Activated effector memory CD4-positive, alpha-beta T cell treated with anti-CD3 and anti-CD28 coated beads, Interleukin-2, amount 50 U/mL, for 16 hours (primary cell): ENCODE data around the gene UBE2F.
"Not testable (repeated sequence)": the region's sequence is repeated elsewhere in the genome, so short reads cannot be mapped to it uniquely, and the experiment has no call there.

Experiments used
- DNase-seq: peaks from one replicate; pipeline ENCODE4 v3.0.0-alpha.2; 2020

Gene UBE2F

DNA sequence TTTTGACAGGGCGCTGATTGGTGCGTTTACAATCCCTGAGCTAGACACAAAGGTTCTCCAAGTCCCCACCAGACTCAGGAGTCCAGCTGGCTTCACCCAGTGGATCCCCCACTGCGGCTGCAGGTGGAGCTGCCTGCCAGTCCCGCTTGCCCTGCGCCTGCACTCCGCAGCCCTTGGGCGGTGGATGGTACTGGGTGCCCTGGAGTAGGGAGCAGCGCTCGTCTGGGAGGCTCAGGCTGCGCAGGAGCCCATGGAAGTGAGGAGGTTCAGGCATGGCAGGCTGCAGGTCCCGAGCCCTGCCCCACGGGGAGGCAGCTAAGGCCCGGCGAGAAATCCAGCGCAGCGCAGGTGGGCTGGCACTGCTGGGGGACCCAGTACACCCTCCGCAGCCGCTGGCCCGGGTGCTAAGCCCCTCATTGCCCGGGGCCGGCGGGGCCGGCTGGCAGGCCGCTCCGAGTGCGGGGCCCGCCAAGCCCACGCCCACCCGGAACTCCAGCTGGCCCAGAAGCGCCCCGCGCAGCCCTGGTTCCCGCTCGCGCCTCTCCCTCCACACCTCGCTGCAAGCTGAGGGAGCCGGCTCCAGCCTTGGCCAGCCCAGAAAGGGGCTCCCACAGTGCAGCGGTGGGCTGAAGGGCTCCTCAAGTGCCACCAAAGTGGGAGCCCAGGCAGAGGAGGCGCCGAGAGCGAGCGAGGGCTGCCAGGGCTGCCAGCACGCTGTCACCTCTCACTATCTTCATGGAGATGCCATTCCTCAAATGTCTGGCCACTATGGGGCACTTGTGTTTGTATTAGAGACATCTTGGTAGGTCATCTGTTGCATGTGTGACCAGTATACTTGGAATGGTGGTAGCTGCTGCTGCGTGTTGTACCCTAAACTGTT, 91.1 kb downstream of the UBE2F start:
- DNase-seq, result not testable (repeated sequence)

DNA sequence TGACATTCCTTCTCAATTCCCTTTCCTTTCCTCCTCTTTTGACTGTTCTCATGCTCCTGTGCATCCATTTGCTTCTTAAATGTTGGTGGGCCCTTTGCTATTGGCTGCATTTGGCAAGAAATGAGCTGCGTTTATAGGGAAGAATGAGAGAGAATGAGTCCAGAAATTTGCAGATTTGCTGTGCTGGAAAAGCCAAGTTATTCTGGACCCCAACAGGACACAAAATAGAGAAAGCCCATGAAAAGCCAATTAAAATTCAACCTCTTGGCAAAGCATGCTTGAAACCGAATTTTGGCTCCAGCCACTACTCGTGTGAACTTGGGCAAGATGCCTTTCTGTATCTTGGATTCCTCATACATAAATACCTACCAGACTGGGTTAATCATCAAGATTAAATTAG, 92.7 kb downstream of the UBE2F start:
- DNase-seq, result no peak

- no peak for DNase-seq
Measured at GRCh38 chr2:238060096-238060541, 93.3 kb downstream of the UBE2F start.

DNA sequence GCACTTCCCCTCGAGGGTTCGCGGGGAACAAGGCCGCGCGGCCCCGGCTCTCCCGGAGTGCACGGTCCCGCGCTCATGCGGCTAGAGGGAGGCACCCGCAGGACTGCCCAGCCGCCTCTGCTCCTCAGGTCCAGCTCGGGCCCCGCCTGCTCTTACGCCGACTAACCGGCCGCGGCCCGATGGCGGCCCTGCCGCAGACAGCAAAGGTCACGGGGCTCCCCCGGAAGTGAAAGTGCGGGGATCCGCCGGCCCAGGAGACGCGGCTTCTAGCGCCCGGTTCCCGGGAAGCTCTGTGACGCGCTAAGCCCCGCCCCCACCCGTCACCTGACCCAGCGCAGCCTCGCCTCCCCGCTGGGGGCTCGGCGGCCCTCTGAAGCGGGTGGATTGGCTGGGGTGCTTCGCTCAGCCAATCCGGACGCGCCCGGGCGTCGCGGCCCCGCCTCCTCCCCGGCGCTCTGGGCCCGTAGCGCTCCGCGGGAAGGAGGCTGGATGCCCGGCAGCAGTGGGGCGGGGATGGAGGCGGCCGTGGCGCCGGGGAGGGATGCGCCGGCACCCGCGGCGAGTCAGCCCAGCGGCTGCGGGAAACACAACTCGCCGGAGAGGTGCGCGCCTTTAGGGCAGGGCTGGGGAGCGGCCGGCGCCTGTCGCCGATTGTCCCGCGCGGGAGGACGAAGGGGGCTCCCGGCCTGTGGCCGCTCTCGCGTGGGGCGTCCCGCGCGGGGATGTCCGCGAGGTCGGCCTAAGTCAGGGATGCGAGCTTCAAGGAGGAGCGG, 93.9 kb downstream of the UBE2F start, which contains the start of gene SCLY:
Gene SCLY, plus strand, starts transcription at position 460 of the 773 bp plus-strand sequence. Its CDS starts 54 bp downstream, at position 514.
- DNase-seq, result peak; percentile 99

DNA sequence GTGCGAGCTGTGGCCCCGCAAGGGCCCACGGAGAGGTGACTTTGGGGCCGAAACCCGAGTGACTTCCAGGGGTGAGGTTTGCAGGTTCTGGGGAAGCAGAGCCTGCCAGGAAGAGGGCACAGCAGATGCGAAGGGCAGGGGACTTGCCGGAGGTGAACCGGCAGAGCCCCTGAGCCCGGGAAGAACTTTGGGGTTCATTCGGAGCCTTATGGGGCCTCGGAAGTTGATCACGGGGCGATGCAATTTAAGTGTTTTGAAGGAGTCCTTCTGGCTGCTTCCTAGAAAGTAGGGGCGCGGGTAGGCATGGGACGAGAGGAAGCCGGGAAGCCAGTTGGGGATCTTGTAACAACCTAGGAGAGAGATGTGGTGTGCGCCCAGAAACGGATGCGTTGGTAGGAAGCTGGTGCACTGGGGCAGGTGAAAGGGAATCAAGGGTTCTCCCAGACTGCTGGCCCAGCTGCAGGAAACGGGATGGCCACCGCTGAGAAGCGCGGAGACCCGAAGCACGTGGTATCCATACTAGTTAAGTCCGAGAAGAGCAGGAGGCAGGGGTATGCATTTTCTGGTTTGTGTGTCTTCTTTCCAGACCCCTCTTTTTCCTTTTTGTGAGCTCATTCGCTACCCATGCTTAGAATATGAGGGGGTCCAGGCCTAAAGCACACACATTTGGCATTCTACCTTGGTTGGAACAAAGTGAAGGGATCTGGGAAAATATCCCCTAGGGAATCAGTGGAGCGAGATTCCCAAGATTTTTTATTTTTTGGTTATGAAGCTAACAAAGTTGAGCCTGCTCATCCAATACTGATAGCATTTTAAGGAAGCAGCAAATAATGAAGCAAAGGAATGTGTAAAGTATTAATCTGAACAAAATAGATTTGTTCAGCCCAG, 94.7 kb downstream of the UBE2F start:
- DNase-seq, result no peak

DNA sequence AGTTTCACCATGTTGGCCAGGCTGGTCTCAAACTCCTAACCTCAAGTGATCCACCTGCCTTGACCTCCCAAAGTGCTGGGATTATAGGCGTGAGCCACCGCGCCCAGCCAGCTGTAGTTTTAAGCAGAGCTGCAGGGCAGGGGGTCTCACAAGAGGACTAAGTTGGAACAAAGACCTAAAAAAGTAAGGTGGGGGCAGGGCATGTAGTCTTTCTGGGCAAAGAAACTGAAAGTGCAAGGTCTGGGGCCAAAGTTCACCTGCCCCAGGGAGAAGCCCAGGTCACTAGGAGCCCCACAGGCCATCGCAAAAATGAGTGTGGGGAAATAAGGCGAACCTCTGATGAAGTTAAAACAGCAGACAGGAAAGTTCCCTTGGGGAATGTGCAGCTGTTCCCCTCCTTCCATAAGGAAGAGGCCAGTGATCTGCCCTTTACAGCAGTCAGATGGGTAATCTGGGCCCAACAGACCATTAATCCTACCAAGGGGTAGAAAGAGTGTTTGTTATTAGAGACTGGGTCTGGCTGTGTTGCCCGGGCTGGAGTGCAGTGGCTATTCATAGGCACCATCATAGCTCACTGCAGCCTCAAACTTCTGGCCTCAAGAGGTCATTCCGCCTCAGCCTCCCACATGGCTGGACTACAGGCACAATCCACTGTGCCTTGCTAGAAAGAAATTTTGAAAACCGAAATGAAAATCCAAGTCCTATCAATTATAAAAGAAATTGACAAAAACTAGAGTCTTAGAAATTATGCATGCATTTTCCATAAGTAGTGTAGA, 96.8 kb downstream of the UBE2F start:
- no peak for DNase-seq

- DNase-seq, result no peak
Measured at GRCh38 chr2:238064376-238064775, 97.6 kb downstream of the UBE2F start.

DNA sequence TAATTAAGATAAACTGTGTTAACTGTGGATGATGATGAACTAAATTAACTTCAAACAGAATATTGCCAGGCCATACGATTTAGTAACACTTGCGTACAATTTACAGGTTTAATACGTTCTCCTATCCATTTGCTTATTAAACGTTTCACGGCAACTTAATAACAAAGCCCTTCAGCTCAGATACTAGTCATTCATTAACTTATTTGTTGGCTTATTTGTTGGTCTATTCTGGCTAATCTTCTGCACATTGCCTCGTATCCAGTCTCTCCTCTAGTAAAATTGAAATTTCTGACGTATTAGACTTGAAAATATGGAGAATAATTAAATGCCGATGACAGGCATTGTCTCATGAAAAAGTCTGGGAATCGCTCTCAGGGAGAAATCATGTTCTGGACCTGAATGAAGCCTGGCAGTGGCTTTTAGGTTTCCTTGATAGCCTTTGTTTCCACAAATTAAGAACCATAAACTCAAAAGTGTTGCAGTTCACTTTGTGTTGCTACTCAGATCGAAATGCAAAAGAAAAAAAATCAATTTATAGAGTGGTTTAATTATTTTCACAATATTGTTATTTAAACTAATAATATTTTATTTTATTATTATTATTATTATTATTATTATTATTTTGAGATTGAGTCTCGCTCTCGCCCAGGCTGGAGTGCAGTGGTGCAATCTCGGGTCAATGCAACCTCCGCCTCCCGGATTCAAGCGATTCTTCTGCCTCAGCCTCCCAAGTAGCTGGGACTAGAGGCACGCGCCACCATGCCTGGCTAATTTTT, 98.4 kb downstream of the UBE2F start:
- DNase-seq, result no peak

DNA sequence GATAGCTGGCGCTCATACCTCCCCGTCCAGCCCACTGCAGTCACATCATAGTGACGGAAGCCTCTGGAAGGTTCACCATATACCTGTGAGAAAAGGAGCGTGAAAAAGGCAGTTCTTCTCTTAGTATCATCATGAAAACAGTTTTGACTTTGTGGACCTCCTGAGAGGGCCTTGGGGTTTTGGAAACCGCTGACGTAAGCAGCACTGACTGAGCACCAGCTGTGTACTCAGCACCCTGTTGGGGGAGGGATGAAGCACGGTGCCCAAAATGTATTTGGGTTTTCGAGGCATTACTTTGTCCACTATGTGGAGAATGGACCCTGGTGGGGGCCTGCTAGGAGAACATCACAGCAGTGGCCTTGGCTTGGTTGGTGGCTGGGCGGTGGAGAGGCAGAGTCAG, 99.4 kb downstream of the UBE2F start:
- DNase-seq, result no peak

- DNase-seq, result not testable (repeated sequence)
Measured at GRCh38 chr2:238066718-238067117, 99.9 kb downstream of the UBE2F start.

- no peak for DNase-seq
Measured at GRCh38 chr2:238067939-238068338, 101.1 kb downstream of the UBE2F start.

GRCh38 chr2:238069021-238069709, 102.4 kb downstream of the UBE2F start:
- DNase-seq, result peak; percentile 66

DNA sequence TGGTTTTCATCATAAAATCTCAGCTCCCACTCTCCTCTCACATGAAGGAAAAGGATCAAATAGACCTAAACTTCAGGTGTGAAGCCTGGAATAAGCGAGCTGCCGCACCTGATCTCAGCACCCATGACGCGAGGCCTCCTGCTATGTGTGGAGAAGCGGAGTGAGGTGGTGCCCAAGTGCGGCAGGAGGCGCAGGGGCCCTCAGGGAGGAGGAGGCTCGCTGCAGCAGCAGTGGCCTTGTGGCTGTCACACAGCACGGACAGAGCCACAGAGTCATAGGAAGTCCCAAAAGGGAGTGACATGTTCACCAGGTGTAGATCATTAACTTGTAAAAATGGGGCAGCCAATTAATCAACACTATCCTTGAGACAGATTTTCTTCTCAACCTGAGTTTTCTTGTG, 103.1 kb downstream of the UBE2F start:
- no peak for DNase-seq

DNA sequence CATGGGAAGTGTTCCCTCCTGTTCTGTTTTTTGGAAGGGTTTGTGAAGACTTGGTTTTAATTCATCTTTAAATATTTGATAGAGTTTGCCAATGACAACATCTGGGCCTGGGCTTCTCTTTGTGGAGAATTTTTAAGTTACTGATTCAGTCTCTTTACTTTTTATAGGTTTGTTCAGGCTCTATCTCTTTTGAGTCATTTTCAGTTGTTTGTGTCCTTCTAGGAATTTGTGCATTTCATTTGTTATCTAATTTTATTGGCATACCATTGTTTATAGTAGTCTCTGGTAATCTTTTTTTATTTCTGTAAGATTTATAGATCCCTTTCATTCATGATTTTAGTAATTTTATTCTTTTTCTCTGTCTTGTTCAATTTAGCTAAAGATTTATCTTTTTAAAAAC, 108.6 kb downstream of the UBE2F start:
- DNase-seq, result no peak

DNA sequence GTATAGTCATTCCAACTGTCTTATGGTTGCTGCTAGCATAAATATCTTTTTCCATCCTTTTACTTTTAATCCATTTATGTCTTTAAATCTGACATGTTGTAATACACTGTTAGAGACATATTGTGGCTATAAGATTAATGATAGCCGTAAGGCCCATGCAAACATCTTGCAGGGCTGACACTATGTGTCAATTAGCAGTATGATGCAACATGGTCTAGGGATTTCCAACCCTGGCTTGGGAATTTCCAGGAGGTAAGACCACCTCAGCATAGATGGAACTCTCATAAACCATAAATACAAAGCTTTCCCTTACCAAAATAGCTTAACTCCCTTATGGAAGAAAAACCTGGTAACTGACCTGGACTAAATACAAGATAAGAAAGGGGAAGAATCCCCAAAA, 110.5 kb downstream of the UBE2F start:
- DNase-seq, result no peak

DNA sequence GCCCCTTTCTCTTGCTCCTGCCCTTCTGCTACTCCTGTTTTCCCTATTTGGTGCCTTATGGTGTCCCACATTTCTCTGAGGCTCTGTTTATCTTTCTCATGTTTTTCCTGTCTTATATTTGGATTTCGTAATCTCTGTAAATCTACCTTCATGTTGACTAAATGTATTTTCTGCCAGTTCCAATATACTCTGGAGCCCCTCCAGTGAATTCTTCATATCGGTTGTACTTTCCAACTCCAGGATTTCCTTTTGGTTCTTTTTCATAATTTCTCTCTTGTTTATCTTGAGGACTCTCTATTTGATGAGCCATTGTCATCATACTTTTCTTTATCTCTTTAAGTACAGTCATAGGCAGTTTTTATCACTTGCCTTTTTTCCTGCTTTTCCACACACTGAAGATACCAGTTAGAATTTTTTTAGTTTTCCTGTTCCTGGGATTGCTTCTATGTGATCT, 113.1 kb downstream of the UBE2F start:
- DNase-seq, result no peak

- DNase-seq, result no peak
Measured at GRCh38 chr2:238080518-238080917, 113.7 kb downstream of the UBE2F start.

DNA sequence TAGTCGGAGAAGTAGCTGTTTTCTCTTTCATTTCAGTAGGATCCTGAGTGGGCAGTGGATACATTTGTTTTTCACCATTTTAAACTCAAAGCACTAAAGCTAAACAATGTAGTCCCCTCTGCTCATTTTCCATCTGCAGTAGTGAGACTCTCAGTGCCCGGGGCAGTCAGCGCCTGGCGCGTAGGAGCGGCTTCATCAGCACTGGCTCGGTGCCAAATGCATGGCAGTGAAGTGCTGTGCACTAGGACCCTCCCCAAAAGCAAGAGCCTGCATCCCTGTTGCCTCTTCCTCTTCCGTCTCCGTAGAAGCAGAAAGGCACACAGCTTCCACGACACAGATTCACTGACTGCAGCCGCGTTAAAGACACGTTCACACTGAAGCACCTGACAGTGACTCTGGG, 114.3 kb downstream of the UBE2F start:
- no peak for DNase-seq

DNA sequence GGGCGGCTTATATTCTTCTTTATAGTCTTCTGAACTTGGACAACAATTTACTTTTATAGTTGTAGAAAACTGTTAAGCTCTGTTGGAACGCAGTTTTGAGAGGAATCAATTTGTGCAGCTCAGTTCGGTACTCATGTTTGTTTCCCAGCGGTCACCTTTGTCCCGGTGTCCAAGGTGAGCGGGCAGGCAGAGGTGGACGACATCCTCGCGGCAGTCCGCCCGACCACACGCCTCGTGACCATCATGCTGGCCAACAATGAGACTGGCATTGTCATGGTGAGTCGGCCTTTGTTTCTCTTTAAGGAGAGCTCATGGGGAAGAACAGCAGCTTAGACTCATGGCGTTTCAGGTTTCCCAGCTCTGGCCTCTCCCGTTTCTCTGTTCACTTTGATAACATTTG, 114.7 kb downstream of the UBE2F start:
- no peak for DNase-seq

GRCh38 chr2:238082151-238082550, 115.3 kb downstream of the UBE2F start:
- no peak for DNase-seq

DNA sequence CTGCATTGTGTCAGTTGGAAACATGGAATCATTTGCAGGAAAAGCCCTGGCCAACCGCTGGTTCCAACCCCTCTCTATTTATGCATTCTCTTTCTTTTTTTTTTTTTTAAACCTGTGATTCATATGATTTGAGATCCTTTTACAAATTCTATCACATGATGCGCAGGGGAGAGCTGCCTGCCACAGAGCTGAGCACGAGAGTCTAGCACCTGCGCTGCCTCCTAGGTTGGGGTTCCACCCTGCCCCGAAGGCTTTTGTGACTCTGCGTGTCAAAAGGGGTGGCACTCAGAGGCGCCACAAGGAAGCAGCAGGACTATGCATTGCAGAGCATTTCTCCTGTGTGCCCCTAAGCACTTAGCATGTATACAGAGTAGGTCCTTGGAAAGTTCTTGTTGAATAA, 116.0 kb downstream of the UBE2F start:
- DNase-seq, result no peak
